ENCODE measurements around the gene TEX22.
"Not testable (repeated sequence)": the region's sequence is repeated elsewhere in the genome, so short reads cannot be mapped to it uniquely, and the experiment has no call there.

TEX22 gene

DNA sequence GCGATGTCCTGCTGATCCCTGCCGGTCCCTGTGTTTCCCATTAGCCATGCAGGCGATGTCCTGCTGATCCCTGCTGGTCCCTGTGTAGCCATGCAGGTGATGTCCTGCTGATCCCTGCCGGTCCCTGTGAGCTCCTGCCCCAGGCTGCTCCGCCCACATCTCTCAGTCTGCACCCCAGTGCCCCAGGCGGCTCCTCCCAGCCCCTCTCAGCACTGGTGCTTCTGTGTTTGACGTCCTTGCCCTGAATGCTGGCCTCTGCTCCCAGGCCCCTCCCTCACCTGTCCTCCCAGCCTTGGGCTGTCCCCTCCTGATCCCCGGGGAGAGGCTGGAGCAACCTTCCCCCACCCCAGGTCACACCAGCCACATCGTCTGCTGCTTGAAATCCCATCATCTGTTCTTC, 41.4 kb upstream of the TEX22 start:
- H3K4me1 Mint-ChIP-seq = peaks cover 3% of the 10 kb centered on the region
- no peaks in the 10 kb centered on the region for H3K27me3 Mint-ChIP-seq (ENCODE audit: low read depth)
- peaks cover 10% of the 10 kb centered on the region for H3K36me3 Mint-ChIP-seq (ENCODE audit: low read depth)
- TF ChIP-seq, protein P1, sequence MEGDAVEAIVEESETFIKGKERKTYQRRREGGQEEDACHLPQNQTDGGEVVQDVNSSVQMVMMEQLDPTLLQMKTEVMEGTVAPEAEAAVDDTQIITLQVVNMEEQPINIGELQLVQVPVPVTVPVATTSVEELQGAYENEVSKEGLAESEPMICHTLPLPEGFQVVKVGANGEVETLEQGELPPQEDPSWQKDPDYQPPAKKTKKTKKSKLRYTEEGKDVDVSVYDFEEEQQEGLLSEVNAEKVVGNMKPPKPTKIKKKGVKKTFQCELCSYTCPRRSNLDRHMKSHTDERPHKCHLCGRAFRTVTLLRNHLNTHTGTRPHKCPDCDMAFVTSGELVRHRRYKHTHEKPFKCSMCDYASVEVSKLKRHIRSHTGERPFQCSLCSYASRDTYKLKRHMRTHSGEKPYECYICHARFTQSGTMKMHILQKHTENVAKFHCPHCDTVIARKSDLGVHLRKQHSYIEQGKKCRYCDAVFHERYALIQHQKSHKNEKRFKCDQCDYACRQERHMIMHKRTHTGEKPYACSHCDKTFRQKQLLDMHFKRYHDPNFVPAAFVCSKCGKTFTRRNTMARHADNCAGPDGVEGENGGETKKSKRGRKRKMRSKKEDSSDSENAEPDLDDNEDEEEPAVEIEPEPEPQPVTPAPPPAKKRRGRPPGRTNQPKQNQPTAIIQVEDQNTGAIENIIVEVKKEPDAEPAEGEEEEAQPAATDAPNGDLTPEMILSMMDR (IDR thresholded peaks at IDR 0.05; ENCODE audit: unreplicated experiment in 3 of 3) = no peak
- H3K9me3 Mint-ChIP-seq = no peaks in the 10 kb centered on the region
- H3K27ac Mint-ChIP-seq = no peak overlapping the region
- H3K4me3 Mint-ChIP-seq = no peak overlapping the region

DNA sequence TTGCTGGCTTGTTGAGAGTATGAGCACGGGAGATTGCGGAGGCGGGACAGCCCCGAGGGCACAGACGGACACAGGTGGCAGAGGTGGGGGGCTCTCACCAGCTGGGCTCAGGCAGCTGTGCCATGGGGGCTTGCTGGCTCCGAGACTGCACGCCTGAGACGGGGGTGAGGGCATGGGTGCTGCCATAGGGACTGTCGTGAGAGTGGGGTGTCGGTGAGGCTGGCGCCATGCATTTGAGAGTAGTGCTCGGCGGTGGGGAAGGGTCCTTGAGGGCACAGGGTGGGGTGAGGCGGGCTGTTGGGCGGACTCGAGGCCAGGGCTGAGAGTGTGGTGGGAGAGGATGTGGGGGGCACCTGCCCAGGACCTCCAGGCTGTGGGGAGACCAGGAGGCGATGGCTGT, 40.7 kb upstream of the TEX22 start:
- Mint-ChIP-seq H3K9me3 (no peaks in the 10 kb centered on the region), H3K4me3 (no peak overlapping the region), H3K27me3 (ENCODE audit: low read depth) (no peaks in the 10 kb centered on the region), H3K36me3 (ENCODE audit: low read depth) (peaks cover 10% of the 10 kb centered on the region), H3K27ac (no peak overlapping the region), H3K4me1 (no peaks in the 10 kb centered on the region)
- TF ChIP-seq, protein P1 (IDR thresholded peaks at IDR 0.05; ENCODE audit: unreplicated experiment in 3 of 3) = no peak

- H3K4me3 Mint-ChIP-seq = no peak overlapping the region
- H3K36me3 Mint-ChIP-seq (ENCODE audit: low read depth) = peaks cover 16% of the 10 kb centered on the region
- H3K9me3 Mint-ChIP-seq = no peaks in the 10 kb centered on the region
- H3K27me3 Mint-ChIP-seq (ENCODE audit: low read depth) = no peaks in the 10 kb centered on the region
- no peaks in the 10 kb centered on the region for H3K4me1 Mint-ChIP-seq
- TF ChIP-seq, protein P1 (IDR thresholded peaks at IDR 0.05; ENCODE audit: unreplicated experiment in 3 of 3) = no peak
- H3K27ac Mint-ChIP-seq = no peak overlapping the region
Measured at GRCh38 chr14:105358140-105358846, 40.0 kb upstream of the TEX22 start.

DNA sequence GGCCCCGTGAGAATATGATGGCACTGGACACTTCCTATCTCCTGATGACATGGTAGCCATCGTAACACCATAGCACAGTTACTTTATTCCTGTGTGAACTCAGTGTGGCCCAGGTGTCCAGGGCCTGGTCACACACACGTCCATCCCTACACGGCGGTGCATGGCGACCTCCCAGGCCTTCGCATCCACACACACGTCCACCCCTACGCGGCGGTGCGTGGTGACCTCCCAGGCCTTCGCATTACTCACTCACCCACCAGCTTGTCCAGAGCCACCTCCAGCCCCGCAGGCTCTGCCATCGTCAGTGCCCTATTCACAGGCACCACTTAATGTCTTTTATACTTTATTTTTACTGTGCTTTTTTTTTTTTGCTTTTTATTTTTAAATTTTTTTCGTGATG, 39.4 kb upstream of the TEX22 start:
- no peaks in the 10 kb centered on the region for H3K27me3 Mint-ChIP-seq (ENCODE audit: low read depth)
- no peaks in the 10 kb centered on the region for H3K4me1 Mint-ChIP-seq

GRCh38 chr14:105361412-105361811, 36.9 kb upstream of the TEX22 start:
- H3K9me3 Mint-ChIP-seq; H3K27ac Mint-ChIP-seq; H3K27me3 Mint-ChIP-seq (ENCODE audit: low read depth); H3K4me3 Mint-ChIP-seq; H3K4me1 Mint-ChIP-seq: not testable (repeated sequence)
- peaks cover 22% of the 10 kb centered on the region for H3K36me3 Mint-ChIP-seq (ENCODE audit: low read depth)

More for the DNA sequence above, 39.4 kb upstream of the TEX22 start:
- Mint-ChIP-seq H3K9me3 (no peaks in the 10 kb centered on the region), H3K4me3 (no peak overlapping the region), H3K27ac (no peak overlapping the region), H3K36me3 (ENCODE audit: low read depth) (peaks cover 22% of the 10 kb centered on the region)
- TF ChIP-seq, protein P1 (IDR thresholded peaks at IDR 0.05; ENCODE audit: unreplicated experiment in 3 of 3) = no peak

GRCh38 chr14:105363847-105364708, 34.3 kb upstream of the TEX22 start:
- Mint-ChIP-seq H3K4me1 (no peaks in the 10 kb centered on the region), H3K4me3 (no peak overlapping the region), H3K27me3 (ENCODE audit: low read depth) (no peaks in the 10 kb centered on the region), H3K36me3 (ENCODE audit: low read depth) (peaks cover 18% of the 10 kb centered on the region), H3K27ac (no peak overlapping the region), H3K9me3 (no peaks in the 10 kb centered on the region)
- TF ChIP-seq, protein P1 (IDR thresholded peaks at IDR 0.05; ENCODE audit: unreplicated experiment in 3 of 3) = no peak
